IPS DF 6.9 (cell line): ENCODE results near the gene MGAT2.

Experiments
- DNase-seq: peaks from one replicate; pipeline ENCODE4 v3.0.0-alpha.2; 2013; ENCODE audit warnings: low read depth, low spot score
- H3K27ac ChIP-seq: one replicate; pipeline ENCODE4 v1.5.1; 2013; ENCODE audit warnings: low read length, control low read depth
- H3K27me3 ChIP-seq: 2 replicates; pipeline ENCODE4 v1.6.1; 2013; ENCODE audit warnings: mild to moderate bottlenecking, low read length; ENCODE audit not compliant: control insufficient read depth, insufficient read depth
- H3K36me3 ChIP-seq: 2 replicates; pipeline ENCODE4 v1.6.1; 2013; ENCODE audit warnings: low read length; ENCODE audit not compliant: control insufficient read depth, insufficient read depth
- H3K4me1 ChIP-seq: 2 replicates; pipeline ENCODE4 v1.6.1; 2013; ENCODE audit warnings: low read length; ENCODE audit not compliant: control insufficient read depth, insufficient read depth
- H3K4me3 ChIP-seq: 2 replicates; pipeline ENCODE4 v1.5.1; 2013; ENCODE audit warnings: mild to moderate bottlenecking, low read length
- H3K9me3 ChIP-seq: 2 replicates; pipeline ENCODE4 v1.6.1; 2013; ENCODE audit warnings: low read length, inconsistent platforms; ENCODE audit not compliant: control insufficient read depth, insufficient read depth
- WGBS: extraction: QIAGEN DNeasy Blood & Tissue Kit; methylation state at CpG from one replicate; pipeline ENCODE4 v1.1.7; 2013; ENCODE audit warnings: mixed read lengths, missing lambda C conversion rate; ENCODE audit not compliant: insufficient read length, insufficient coverage; 5-methylcytosine and 5-hydroxymethylcytosine counted together

MGAT2 gene

GRCh38 chr14:49623941-49624839, 3.6 kb downstream of the MGAT2 start:
- no peaks in the 10 kb centered on the region for H3K27me3 ChIP-seq
- H3K4me1 ChIP-seq, result no peaks in the 10 kb centered on the region; the same call in 1 of the 2 replicates
- no peaks in the 10 kb centered on the region for H3K9me3 ChIP-seq
- WGBS, result no CpG with 5 or more reads among the region's 6 CpGs
- peaks cover 2% of the 10 kb centered on the region; the same call in 1 of the 2 replicates for H3K36me3 ChIP-seq
- no peak for DNase-seq
- no peak overlapping the region for H3K4me3 ChIP-seq
- no peak overlapping the region for H3K27ac ChIP-seq

- WGBS, result no CpG with 5 or more reads among the region's 101 CpGs
- Histone ChIP-seq H3K27ac (peak overlapping the region; percentile 12), H3K9me3 (no peaks in the 10 kb centered on the region), H3K36me3 (no peaks in the 10 kb centered on the region; the same call in 1 of the 2 replicates), H3K4me3 (peak overlapping the region; percentile 84), H3K27me3 (no peaks in the 10 kb centered on the region), H3K4me1 (no peaks in the 10 kb centered on the region)
- peak; percentile 89 for DNase-seq
Observed at GRCh38 chr14:49633640-49634546, 13.3 kb downstream of the MGAT2 start.

- Histone ChIP-seq H3K27ac (no peak within 1 kb of the TSS), H3K9me3 (no peaks in the 10 kb centered on the region), H3K36me3 (no peaks in the 10 kb centered on the region; the same call in 1 of the 2 replicates), H3K4me1 (no peaks in the 10 kb centered on the region), H3K4me3 (peak within 1 kb of the TSS; percentile 84), H3K27me3 (no peaks in the 10 kb centered on the region)
- WGBS, result no CpG with 5 or more reads among the region's 80 CpGs
- no peak for DNase-seq
Observed at GRCh38 chr14:49634547-49635334, 14.1 kb downstream of the MGAT2 start, which contains the start of gene DNAAF2. DNAAF2 (minus strand) TSS chr14:49635244; CDS start chr14:49635149, 95 bp downstream.

- Histone ChIP-seq H3K27ac (no peak overlapping the region), H3K36me3 (no peaks in the 10 kb centered on the region; the same call in 1 of the 2 replicates), H3K27me3 (no peaks in the 10 kb centered on the region), H3K9me3 (no peaks in the 10 kb centered on the region), H3K4me1 (no peaks in the 10 kb centered on the region), H3K4me3 (no peak overlapping the region)
- no peak for DNase-seq
- no CpG with 5 or more reads among the region's 1 CpG for WGBS
Observed at GRCh38 chr14:49636866-49637265, 16.3 kb downstream of the MGAT2 start.

- Histone ChIP-seq H3K27ac (no peak overlapping the region), H3K4me1 (no peaks in the 10 kb centered on the region), H3K4me3 (no peak overlapping the region), H3K36me3 (no peaks in the 10 kb centered on the region; the same call in 1 of the 2 replicates), H3K9me3 (no peaks in the 10 kb centered on the region), H3K27me3 (no peaks in the 10 kb centered on the region)
- no peak for DNase-seq
- WGBS, result no CpG with 5 or more reads among the region's 3 CpGs
Observed at GRCh38 chr14:49637534-49638078, 17.0 kb downstream of the MGAT2 start.

- Histone ChIP-seq H3K27ac (no peak overlapping the region), H3K27me3 (no peaks in the 10 kb centered on the region), H3K9me3 (no peaks in the 10 kb centered on the region), H3K4me3 (no peak overlapping the region), H3K4me1 (no peaks in the 10 kb centered on the region), H3K36me3 (no peaks in the 10 kb centered on the region; the same call in 1 of the 2 replicates)
- no peak for DNase-seq
- WGBS, result no CpG with 5 or more reads among the region's 7 CpGs
Observed at GRCh38 chr14:49640540-49641417, 20.2 kb downstream of the MGAT2 start.

GRCh38 chr14:49641697-49642129, 21.1 kb downstream of the MGAT2 start:
- Histone ChIP-seq H3K27ac (no peak overlapping the region), H3K4me1 (no peaks in the 10 kb centered on the region), H3K4me3 (no peak overlapping the region), H3K36me3 (no peaks in the 10 kb centered on the region; the same call in 1 of the 2 replicates), H3K9me3 (no peaks in the 10 kb centered on the region), H3K27me3 (no peaks in the 10 kb centered on the region)
- no CpG with 5 or more reads among the region's 8 CpGs for WGBS
- DNase-seq, result no peak

GRCh38 chr14:49642163-49642562, 21.6 kb downstream of the MGAT2 start:
- no peaks in the 10 kb centered on the region for H3K36me3 ChIP-seq
- DNase-seq, result no peak
- no peaks in the 10 kb centered on the region for H3K27me3 ChIP-seq
- no peaks in the 10 kb centered on the region for H3K9me3 ChIP-seq
- H3K4me3 ChIP-seq, result no peak overlapping the region
- no peak overlapping the region for H3K27ac ChIP-seq
- H3K4me1 ChIP-seq, result no peaks in the 10 kb centered on the region

- H3K27me3 ChIP-seq, result no peaks in the 10 kb centered on the region
- WGBS, result no CpG with 5 or more reads among the region's 6 CpGs
- no peaks in the 10 kb centered on the region for H3K9me3 ChIP-seq
- no peak for DNase-seq
- H3K36me3 ChIP-seq, result peaks cover 2% of the 10 kb centered on the region; the same call in 1 of the 2 replicates
- H3K4me1 ChIP-seq, result no peaks in the 10 kb centered on the region
- H3K27ac ChIP-seq, result no peak overlapping the region
- no peak overlapping the region for H3K4me3 ChIP-seq
Observed at GRCh38 chr14:49653508-49653907, 32.9 kb downstream of the MGAT2 start.
